Measurements from ENCODE around the gene RNF43. TPM values are rescaled to one million over a fixed set of nuclear protein-coding genes. Genes with fewer than 3 reads are reported as not detected.

Gene RNF43
- total RNA-seq, 1 experiment from 2014 or later, result 2.9 TPM

DNA sequence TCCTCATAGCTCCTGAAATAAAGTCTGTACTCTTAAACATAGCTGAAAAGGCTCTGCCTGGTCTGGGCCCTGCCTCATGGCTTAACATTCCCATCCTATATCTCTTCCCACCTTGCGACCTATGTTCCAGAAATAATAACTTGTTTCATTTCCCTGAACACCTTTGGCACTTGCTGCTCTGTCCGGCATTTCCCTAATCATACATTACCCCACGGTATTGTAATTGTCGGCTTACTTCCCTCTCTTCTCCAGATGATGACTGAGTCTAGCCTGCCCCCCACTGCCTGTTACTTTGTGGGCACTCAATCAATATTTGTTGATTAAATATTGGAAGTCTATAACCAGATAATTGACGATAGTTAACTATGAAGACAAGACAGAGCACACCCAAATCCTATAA is 42.1 kb downstream of the RNF43 start:
- CTCF ChIA-PET, result no interaction called here
- no peak for DNase-seq
- Mint-ChIP-seq H3K27ac (ENCODE audit: unreplicated experiment) (no peak overlapping the region), H3K4me3 (ENCODE audit: low read depth, unreplicated experiment) (no peak overlapping the region), H3K27me3 (ENCODE audit: unreplicated experiment) (no peaks in the 10 kb centered on the region), H3K4me1 (ENCODE audit: low read depth, unreplicated experiment) (peaks cover 32% of the 10 kb centered on the region), H3K9me3 (ENCODE audit: low read depth, unreplicated experiment) (no peaks in the 10 kb centered on the region), H3K36me3 (ENCODE audit: insufficient read depth, unreplicated experiment) (peaks cover 5% of the 10 kb centered on the region)
- intact Hi-C loops (cut with micrococcal nuclease; ENCODE audit: unreplicated experiment), result no loop called here
- TF ChIP-seq, protein P1, sequence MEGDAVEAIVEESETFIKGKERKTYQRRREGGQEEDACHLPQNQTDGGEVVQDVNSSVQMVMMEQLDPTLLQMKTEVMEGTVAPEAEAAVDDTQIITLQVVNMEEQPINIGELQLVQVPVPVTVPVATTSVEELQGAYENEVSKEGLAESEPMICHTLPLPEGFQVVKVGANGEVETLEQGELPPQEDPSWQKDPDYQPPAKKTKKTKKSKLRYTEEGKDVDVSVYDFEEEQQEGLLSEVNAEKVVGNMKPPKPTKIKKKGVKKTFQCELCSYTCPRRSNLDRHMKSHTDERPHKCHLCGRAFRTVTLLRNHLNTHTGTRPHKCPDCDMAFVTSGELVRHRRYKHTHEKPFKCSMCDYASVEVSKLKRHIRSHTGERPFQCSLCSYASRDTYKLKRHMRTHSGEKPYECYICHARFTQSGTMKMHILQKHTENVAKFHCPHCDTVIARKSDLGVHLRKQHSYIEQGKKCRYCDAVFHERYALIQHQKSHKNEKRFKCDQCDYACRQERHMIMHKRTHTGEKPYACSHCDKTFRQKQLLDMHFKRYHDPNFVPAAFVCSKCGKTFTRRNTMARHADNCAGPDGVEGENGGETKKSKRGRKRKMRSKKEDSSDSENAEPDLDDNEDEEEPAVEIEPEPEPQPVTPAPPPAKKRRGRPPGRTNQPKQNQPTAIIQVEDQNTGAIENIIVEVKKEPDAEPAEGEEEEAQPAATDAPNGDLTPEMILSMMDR (IDR thresholded peaks at IDR 0.05; ENCODE audit: unreplicated experiment), result no peak
- no TSS peak for BruUV-seq (replicated peaks)

DNA sequence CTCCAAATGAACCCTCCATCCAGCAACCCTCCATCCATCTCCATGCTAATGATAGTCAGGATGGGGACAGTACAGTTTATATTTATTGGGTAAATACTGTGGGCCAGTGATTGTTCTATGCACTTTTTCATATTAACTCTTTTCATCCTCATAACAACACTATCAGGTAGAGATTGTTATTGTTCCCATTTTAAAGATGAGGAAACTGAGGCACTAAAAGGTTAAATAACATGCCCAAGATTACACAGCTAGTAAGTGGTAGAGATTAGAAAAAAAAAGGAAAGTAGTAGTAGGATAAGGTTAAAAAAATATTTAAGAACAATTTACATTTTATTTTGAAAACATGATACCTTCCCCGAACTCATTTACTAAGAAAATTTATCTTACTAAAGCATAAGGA is 43.4 kb downstream of the RNF43 start:
- peaks cover 30% of the 10 kb centered on the region for H3K4me1 Mint-ChIP-seq (ENCODE audit: low read depth, unreplicated experiment)
- H3K27me3 Mint-ChIP-seq (ENCODE audit: unreplicated experiment), result no peaks in the 10 kb centered on the region
- no peak overlapping the region for H3K27ac Mint-ChIP-seq (ENCODE audit: unreplicated experiment)
- BruUV-seq (replicated peaks), result no TSS peak
- intact Hi-C loops (cut with micrococcal nuclease; ENCODE audit: unreplicated experiment), result no loop called here
- H3K4me3 Mint-ChIP-seq (ENCODE audit: low read depth, unreplicated experiment), result no peak overlapping the region
- TF ChIP-seq, protein P1 (IDR thresholded peaks at IDR 0.05; ENCODE audit: unreplicated experiment), result no peak
- no peak for DNase-seq
- no peaks in the 10 kb centered on the region for H3K9me3 Mint-ChIP-seq (ENCODE audit: low read depth, unreplicated experiment)
- CTCF ChIA-PET, result no interaction called here
- peaks cover 5% of the 10 kb centered on the region for H3K36me3 Mint-ChIP-seq (ENCODE audit: insufficient read depth, unreplicated experiment)

DNA sequence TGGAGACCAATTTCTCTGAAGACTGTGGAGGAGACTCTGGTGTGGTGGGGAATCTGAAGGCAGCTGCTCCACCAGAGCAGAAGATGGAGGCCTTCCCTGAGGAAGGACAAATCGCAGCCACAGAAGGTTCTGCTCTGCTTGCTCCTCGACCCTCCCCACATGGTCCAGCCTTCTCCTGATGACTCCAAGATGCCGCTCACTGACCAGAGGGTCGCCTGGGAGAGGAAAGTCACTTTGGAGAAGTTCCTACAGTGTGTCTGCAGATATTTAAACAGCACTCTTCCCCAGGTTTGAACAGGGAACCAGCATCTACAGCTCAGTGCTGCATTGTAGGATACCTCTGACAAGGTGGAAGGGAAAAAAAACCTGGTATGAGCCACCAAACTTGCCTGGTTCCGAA is 44.3 kb downstream of the RNF43 start:
- no peak for DNase-seq
- H3K4me3 Mint-ChIP-seq (ENCODE audit: low read depth, unreplicated experiment), result no peak overlapping the region
- H3K27ac Mint-ChIP-seq (ENCODE audit: unreplicated experiment), result no peak overlapping the region
- TF ChIP-seq, protein P1 (IDR thresholded peaks at IDR 0.05; ENCODE audit: unreplicated experiment), result no peak
- no peaks in the 10 kb centered on the region for H3K27me3 Mint-ChIP-seq (ENCODE audit: unreplicated experiment)
- intact Hi-C loops (cut with micrococcal nuclease; ENCODE audit: unreplicated experiment), result no loop called here
- H3K9me3 Mint-ChIP-seq (ENCODE audit: low read depth, unreplicated experiment), result no peaks in the 10 kb centered on the region
- BruUV-seq (replicated peaks), result no TSS peak
- CTCF ChIA-PET, result no interaction called here
- peaks cover 28% of the 10 kb centered on the region for H3K4me1 Mint-ChIP-seq (ENCODE audit: low read depth, unreplicated experiment)
- peaks cover 5% of the 10 kb centered on the region for H3K36me3 Mint-ChIP-seq (ENCODE audit: insufficient read depth, unreplicated experiment)

DNA sequence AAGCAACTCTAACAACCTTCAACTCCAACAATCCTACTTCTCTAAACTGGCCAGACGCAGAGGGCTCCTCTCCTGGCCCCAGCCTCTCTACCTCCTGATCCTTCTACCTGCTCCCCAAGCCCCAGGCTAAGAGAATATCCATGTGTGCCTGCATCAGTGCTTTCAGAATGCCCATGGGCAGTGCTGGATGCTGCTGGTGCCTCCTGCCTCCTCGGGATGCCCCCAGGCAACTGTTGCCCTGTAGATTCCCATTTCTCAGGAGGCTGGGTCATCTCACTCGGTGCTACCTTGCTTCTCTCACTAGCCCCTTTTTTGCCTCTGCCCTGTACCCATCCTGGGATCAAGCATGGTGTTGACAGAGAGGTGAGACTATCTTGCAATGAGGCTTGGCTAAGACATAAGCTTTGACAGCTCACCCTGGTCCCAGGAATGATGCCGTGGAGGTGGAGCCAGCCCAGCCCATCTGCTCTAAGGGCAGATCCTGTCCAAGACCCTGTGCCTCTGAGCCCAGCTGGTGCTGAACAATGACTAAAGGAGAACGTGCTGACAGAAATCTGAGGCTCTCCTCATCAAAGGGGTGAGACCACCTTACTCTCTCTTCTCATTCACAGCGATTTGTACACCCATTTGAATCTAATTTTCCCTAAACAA is 45.9 kb downstream of the RNF43 start:
- BruUV-seq (replicated peaks), result no TSS peak
- no peak for DNase-seq
- CTCF ChIA-PET, result no interaction called here
- no peaks in the 10 kb centered on the region for H3K9me3 Mint-ChIP-seq (ENCODE audit: low read depth, unreplicated experiment)
- TF ChIP-seq, protein P1 (IDR thresholded peaks at IDR 0.05; ENCODE audit: unreplicated experiment), result no peak
- H3K27me3 Mint-ChIP-seq (ENCODE audit: unreplicated experiment), result no peaks in the 10 kb centered on the region
- no peak overlapping the region for H3K4me3 Mint-ChIP-seq (ENCODE audit: low read depth, unreplicated experiment)
- no peaks in the 10 kb centered on the region for H3K36me3 Mint-ChIP-seq (ENCODE audit: insufficient read depth, unreplicated experiment)
- H3K4me1 Mint-ChIP-seq (ENCODE audit: low read depth, unreplicated experiment), result peaks cover 18% of the 10 kb centered on the region
- intact Hi-C loops (cut with micrococcal nuclease; ENCODE audit: unreplicated experiment), result no loop called here
- no peak overlapping the region for H3K27ac Mint-ChIP-seq (ENCODE audit: unreplicated experiment)

All from Calu3 (cell line).